HEK293 (cell line): ENCODE measurements around the gene PIM1.

Experiments
- CTCF ChIP-seq: fragments of 450-650 bp; formaldehyde crosslinking; IDR thresholded peaks from 2 replicates; pipeline ENCODE4 v1.5.1; 2016; ENCODE audit warnings: missing biosample characterization, missing genetic modification characterization
- ZBTB17 ChIP-seq: fragments of 450-650 bp; formaldehyde crosslinking; IDR thresholded peaks from 2 replicates; pipeline ENCODE4 v1.5.1; 2016; ENCODE audit warnings: missing biosample characterization, missing genetic modification characterization
- ZNF274 ChIP-seq, 2 experiments: fragments of 200-500 bp in 1 of 2; fragments of 450-650 bp in 1 of 2; sonication (Bioruptor generic) in 1 of 2; formaldehyde crosslinking in 1 of 2; IDR thresholded peaks; 2 replicates each; pipeline versions ENCODE4 v1.5.1 to v1.6.1; 2014 to 2016; ENCODE audit warnings: borderline replicate concordance in 1 of 2, inconsistent platforms in 1 of 2, low read length in 1 of 2, missing biosample characterization in 1 of 2, missing genetic modification characterization in 1 of 2

DNA sequence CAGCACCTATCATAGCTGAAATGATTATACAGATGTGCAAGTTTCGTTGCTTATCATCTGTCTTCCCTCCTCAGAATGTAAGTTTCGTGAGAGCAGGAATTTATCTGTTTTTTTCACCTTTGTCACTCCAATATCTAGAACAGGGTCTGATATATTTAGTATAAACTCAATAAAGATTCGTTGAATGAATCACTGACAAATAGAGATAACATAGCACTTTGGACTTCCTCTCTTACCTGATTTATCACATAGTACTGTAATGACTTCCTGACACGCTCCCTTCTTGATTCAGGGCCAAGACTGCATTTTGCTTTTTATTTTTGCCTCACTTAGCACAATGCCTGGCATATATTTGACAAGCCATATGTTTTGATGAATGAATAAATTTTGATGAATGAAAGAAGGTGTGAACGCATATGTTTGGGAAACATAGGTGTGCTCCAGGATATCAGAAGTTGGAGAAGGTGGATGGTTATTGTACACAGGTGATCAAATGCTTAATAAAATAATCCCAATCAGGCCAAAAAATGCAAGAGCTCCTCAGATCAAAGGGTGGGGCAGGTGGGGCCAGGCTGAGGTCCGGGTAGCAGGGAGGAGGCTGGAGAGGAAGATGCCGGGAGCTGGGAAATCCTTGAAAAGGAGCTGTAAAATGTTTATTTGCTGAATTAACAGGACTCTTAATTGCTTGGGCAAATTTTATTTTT, 33.0 kb downstream of the PIM1 start:
- TF ChIP-seq CTCF (no peak), ZNF274 (IDR thresholded peaks at IDR 0.05; ENCODE audit: low read length) (no peak), ZNF274 (tag by site-specific recombination; IDR thresholded peaks at IDR 0.05; ENCODE audit: borderline replicate concordance) (no peak), ZBTB17 (no peak)
